ENCODE measurements around the gene JAM3. TPM values are rescaled to one million over a fixed set of nuclear protein-coding genes. Genes with fewer than 3 reads are reported as not detected.

JAM3 gene
- total and polyA plus RNA-seq, 2 of the 8 experiments (the other 6 are each of a cell fraction or from before 2014, with no cell fraction given): 19.6 to 42.8 TPM

- TF ChIP-seq EP300 (IDR thresholded peaks at IDR 0.05; ENCODE audit: borderline replicate concordance in 1 of 2, low read depth in 2 of 2, low read length in 2 of 2) (no peak), ASH2L (IDR thresholded peaks at IDR 0.05; ENCODE audit: low read length) (no peak), TEAD4 (IDR thresholded peaks at IDR 0.05; ENCODE audit: low read depth, low read length) (no peak), RAD21 (IDR thresholded peaks at IDR 0.05 in 1 of 2, conservative IDR thresholded peaks at IDR 0.05 in 1 of 2; ENCODE audit: low read depth in 2 of 2, low read length in 2 of 2) (no peak), RFX5 (IDR thresholded peaks at IDR 0.05; ENCODE audit: borderline replicate concordance, low read depth, low read length) (no peak), BACH1 (IDR thresholded peaks at IDR 0.05; ENCODE audit: low read length) (no peak), NRF1 (IDR thresholded peaks at IDR 0.05; ENCODE audit: low read depth, low read length) (no peak), TAF1 (IDR thresholded peaks at IDR 0.05; ENCODE audit: low read depth, low read length) (no peak), CEBPB (IDR thresholded peaks at IDR 0.05; ENCODE audit: low read depth, low read length) (no peak)
Measured at GRCh38 chr11:134063991-134064747, 4.7 kb upstream of the JAM3 start (continued).

Data from H1 (cell line).